HG03066 (cell line): ENCODE measurements around the gene CIRBP.

Experiments
- ATAC-seq: cut with Tn5 transposase; IDR thresholded peaks from one replicate; pipeline ENCODE4 v1.9.1; 2021; ENCODE audit warnings: low read depth; ENCODE audit not compliant: unreplicated experiment

The CIRBP gene

GRCh38 chr19:1288833-1289685 is 19.9 kb downstream of the CIRBP start:
- ATAC-seq = no peak

- no peak for ATAC-seq
These were observed 20.5 kb downstream of the CIRBP start for GRCh38 chr19:1289686-1290025.

- ATAC-seq = no peak
These were observed 21.1 kb downstream of the CIRBP start for GRCh38 chr19:1290196-1290702.

GRCh38 chr19:1290703-1291651 is 21.8 kb downstream of the CIRBP start:
- ATAC-seq = no peak

GRCh38 chr19:1291761-1292418 is 22.8 kb downstream of the CIRBP start:
- ATAC-seq = no peak

GRCh38 chr19:1292419-1293151 is 23.5 kb downstream of the CIRBP start:
- ATAC-seq = no peak

GRCh38 chr19:1293782-1294604 is 24.9 kb downstream of the CIRBP start:
- no peak for ATAC-seq

- no peak for ATAC-seq
These were observed 25.6 kb downstream of the CIRBP start for GRCh38 chr19:1294688-1295087.

- no peak for ATAC-seq
These were observed 26.3 kb downstream of the CIRBP start for GRCh38 chr19:1295169-1296012.

GRCh38 chr19:1296078-1296477 is 26.9 kb downstream of the CIRBP start:
- no peak for ATAC-seq

- no peak for ATAC-seq
These were observed 27.6 kb downstream of the CIRBP start for GRCh38 chr19:1296575-1297271.

GRCh38 chr19:1298235-1298634 is 29.1 kb downstream of the CIRBP start:
- ATAC-seq = no peak

GRCh38 chr19:1299801-1300200 is 30.7 kb downstream of the CIRBP start:
- ATAC-seq = no peak

GRCh38 chr19:1300744-1301490 is 31.8 kb downstream of the CIRBP start:
- no peak for ATAC-seq

- no peak for ATAC-seq
These were observed 33.6 kb downstream of the CIRBP start for GRCh38 chr19:1302533-1303239.

GRCh38 chr19:1304197-1304924 is 35.2 kb downstream of the CIRBP start:
- no peak for ATAC-seq
